Stomach smooth muscle (tissue), 2 donors: ENCODE results near the gene AGAP4.
"Not testable (repeated sequence)": the region's sequence is repeated elsewhere in the genome, so short reads cannot be mapped to it uniquely, and the experiment has no call there.

Experiments used
- H3K27ac ChIP-seq: one replicate; pipeline ENCODE4 v1.7.0; 2013; ENCODE audit warnings: mild to moderate bottlenecking, low read length, inconsistent platforms
- H3K27me3 ChIP-seq, 2 donors: one replicate each; pipeline ENCODE4 v1.7.0; 2013; ENCODE audit warnings: low read length in 2 of 2; ENCODE audit not compliant: insufficient read depth in 2 of 2, control insufficient read depth in 1 of 2
- H3K36me3 ChIP-seq, 2 donors: one replicate each; pipeline ENCODE4 v1.7.0; 2013; ENCODE audit warnings: low read length in 2 of 2; ENCODE audit not compliant: control insufficient read depth in 2 of 2, insufficient read depth in 2 of 2
- H3K4me1 ChIP-seq: one replicate; pipeline ENCODE4 v1.7.0; 2013; ENCODE audit warnings: low read length; ENCODE audit not compliant: control insufficient read depth, insufficient read depth
- H3K4me3 ChIP-seq, 2 donors: one replicate each; pipeline ENCODE4 v1.7.0; 2013; ENCODE audit warnings: low read length in 2 of 2
- H3K9ac ChIP-seq, 2 donors: one replicate each; pipeline ENCODE4 v1.7.0; 2013; ENCODE audit warnings: low read length in 2 of 2, mild to moderate bottlenecking in 1 of 2
- H3K9me3 ChIP-seq, 2 donors: one replicate each; pipeline ENCODE4 v1.7.0; 2013; ENCODE audit warnings: low read length in 2 of 2; ENCODE audit not compliant: control insufficient read depth in 2 of 2
- donor health status: healthy.
- donor health status: Pancreatic carcinoma.

AGAP4 gene

DNA sequence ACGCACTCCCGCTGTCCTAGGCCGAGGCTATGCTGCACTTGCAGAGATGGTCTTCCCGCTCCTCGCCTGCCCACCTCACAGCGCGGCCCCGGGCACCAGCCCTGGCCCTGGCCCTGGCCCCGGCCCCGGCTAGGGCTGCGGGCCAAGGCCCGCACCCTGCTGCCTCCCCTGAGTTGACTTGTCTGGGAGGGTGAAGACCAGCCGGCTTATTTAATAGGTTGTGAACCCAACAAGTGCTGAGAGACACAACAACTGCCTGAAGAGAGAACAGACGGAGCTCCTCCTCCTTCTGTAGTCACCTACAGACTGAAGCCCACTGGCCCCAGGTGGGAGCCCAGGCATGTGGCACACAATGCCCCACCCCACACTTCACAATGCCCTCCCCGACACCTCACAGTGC is at the start of gene AGAP4:
AGAP4 (minus strand) TSS at position 101 of the 400 bp plus-strand sequence. CDS start 153 bp downstream, outside the sequence.
- H3K4me3 ChIP-seq, H3K27ac ChIP-seq, H3K4me1 ChIP-seq, H3K36me3 ChIP-seq, H3K9me3 ChIP-seq, H3K27me3 ChIP-seq, H3K9ac ChIP-seq: not testable (repeated sequence)

DNA sequence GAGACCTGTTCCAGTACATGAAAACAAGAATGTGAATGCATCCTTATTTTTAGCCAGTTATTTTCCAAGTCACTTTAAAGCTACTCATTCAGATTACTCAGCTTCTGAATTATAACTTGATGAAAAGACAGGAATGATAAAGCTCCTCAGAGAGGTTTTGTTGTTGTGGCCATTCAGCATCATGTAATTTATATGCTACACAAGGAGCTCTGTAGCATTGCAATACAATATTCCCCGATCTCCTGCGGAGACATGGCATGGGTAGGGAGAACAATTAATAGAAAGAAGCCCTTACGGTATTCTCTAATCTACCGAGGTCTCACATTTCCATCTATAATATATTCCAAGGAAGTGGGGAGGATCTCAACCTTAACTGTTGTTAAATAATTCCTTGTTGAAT is 43.4 kb upstream of the AGAP4 start:
- not testable (repeated sequence) for H3K9ac ChIP-seq, H3K36me3 ChIP-seq, H3K4me3 ChIP-seq, H3K9me3 ChIP-seq, H3K4me1 ChIP-seq, H3K27ac ChIP-seq, H3K27me3 ChIP-seq

DNA sequence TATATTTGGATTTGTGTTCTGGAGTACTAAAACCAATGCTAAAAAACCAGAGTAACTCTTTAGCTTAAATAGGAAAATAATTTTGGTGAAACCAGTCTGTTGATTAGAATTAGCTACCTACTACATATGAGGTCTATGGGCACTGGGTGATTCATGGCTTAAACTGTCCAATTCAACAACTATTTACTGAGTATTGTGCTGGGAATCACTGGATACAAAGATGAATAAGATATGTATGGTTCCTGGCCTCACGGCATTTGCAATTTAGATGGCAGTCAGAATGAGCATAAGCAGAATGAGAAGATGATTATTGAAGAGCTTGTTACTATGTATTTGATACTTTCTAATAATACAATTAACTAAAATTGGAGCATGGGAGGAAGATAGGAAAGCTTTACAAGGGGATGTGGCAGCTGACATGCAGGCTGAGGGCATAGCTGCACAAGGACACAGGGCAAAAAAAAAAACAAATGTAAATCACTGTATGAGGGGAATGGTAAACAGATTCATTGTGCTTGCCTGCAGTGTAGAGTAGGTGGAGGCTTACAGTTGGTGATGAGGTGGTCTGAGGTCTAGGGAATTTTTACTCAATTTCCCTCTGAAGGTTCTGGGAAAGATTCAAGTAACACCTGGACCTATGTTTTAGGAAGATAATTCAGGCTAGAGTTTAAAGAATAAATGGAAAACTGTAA is 42.4 kb upstream of the AGAP4 start:
- H3K27me3 ChIP-seq, H3K27ac ChIP-seq, H3K9me3 ChIP-seq, H3K4me1 ChIP-seq, H3K9ac ChIP-seq, H3K4me3 ChIP-seq, H3K36me3 ChIP-seq: not testable (repeated sequence)

DNA sequence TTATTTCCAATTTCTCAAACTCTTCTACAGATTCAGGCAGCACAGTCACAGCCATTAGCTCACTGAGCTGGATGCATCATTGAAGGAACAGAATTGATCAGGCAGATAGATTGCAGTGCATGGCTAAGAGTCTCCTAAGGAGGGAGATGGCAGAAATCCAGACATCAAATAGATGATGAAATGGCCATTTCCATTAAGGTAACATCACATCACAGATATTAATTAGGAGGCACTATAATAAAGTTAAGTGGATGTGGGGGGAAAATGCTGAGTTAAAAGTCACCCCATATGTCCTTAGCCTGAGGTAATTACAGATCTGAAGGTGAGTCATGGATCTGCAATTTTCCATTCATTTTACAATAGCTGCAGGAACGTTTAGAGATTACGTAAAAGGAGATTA is 35.6 kb upstream of the AGAP4 start:
- not testable (repeated sequence) for H3K4me1 ChIP-seq, H3K4me3 ChIP-seq, H3K9ac ChIP-seq, H3K27ac ChIP-seq, H3K9me3 ChIP-seq, H3K27me3 ChIP-seq, H3K36me3 ChIP-seq

DNA sequence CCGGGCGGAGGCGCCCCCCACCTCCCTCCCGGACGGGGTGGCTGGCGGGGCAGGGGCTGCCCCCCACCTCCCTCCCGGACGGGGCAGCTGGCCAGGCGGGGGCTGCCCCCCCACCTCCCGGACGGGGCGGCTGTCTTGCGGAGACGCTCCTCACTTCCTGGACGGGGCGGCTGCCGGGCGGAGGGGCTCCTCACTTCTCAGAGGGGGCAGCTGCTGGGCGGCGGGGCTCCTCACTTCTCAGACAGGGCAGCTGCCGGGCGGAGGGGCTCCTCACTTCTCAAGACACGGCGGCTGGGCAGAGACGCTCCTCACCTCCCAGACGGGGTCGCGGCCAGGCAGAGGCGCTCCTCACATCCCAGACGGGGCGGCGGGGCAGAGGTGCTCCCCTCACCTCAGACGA is 18.1 kb upstream of the AGAP4 start:
- H3K4me1 ChIP-seq, H3K36me3 ChIP-seq: not testable (repeated sequence)

DNA sequence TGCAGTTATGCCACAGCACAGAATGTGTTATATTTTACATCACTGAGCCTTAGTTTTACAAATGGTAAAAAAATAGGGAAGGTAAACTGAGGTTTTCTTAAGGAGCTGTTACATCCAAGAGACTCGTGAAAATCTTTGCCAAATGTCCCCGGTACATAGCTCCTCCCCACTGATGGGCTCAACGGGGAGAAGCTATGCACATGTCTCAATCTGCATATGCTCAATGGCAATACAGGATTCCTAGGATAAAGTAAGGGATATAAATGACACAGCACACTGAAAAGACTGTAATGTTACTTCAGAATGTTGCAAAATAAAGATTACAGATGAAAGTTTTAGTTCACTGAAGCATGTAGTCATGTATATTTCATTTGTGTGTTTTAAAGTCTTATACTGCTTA is 17.0 kb upstream of the AGAP4 start:
- H3K9ac ChIP-seq, H3K27ac ChIP-seq: not testable (repeated sequence)

More for the DNA sequence above, 18.1 kb upstream of the AGAP4 start:
- H3K9me3 ChIP-seq, H3K9ac ChIP-seq, H3K27ac ChIP-seq, H3K27me3 ChIP-seq, H3K4me3 ChIP-seq: not testable (repeated sequence)

DNA sequence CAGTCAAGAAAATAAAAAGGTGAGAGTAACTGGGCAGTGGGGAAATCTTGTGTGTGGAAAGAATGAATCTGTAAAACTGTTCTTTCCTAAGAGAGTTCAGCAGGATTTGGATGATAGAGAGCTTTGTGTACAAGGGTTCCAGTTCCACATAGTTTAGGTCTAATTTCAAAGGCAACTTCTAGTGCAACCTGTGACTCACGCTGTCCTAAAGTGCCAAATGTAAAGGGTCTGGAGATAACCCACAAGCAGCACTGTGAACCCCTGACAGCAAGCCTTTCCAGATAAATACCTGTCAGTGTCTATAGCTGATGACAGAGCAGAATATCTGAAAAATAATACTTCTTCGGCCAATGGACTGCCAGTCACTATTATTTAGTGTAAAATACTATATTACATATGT is 16.3 kb upstream of the AGAP4 start:
- H3K27me3 ChIP-seq, H3K9me3 ChIP-seq, H3K27ac ChIP-seq, H3K4me3 ChIP-seq, H3K9ac ChIP-seq, H3K36me3 ChIP-seq, H3K4me1 ChIP-seq: not testable (repeated sequence)

More for the DNA sequence above, 17.0 kb upstream of the AGAP4 start:
- H3K4me1 ChIP-seq, H3K36me3 ChIP-seq, H3K27me3 ChIP-seq, H3K4me3 ChIP-seq, H3K9me3 ChIP-seq: not testable (repeated sequence)

DNA sequence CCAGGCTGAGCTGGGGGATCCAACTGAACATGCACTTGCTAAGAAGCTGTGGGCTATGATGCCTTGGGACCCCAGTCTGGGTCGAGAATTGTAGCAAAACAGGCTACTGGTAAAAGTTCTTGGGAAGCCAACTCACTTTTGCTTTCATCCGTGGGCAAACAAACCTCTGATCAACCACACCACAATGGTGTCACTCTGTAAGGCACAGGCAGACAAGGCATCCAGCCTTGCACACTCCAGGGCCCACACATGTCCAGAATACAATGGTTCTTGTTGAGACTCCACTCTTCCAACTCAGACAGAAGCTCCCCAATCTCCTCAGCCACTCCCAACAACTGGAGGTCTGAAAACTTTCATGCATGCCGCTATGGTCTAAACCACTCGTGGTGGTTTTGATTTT is 10.6 kb upstream of the AGAP4 start:
- not testable (repeated sequence) for H3K4me3 ChIP-seq, H3K9me3 ChIP-seq, H3K4me1 ChIP-seq

DNA sequence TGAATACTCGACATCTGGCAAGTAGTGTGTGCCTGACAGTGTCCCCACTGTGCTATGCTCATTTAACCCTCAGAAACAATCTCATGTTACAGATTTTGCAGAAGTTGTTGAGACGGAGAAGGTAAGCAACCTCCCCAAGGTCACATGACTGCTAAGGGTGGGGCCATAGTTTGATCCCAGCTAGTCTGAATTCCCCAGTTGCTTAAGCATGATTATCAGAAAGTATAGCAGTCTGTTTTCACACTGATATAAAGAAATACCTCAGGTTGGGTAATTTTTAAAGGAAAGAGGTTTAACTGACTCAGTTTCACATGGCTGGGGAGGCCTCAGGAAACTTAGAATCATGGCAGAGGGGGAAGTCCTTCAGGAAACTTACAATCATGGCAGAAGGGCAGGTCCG is 1.2 kb upstream of the AGAP4 start:
- H3K9me3 ChIP-seq, H3K4me1 ChIP-seq, H3K9ac ChIP-seq, H3K4me3 ChIP-seq, H3K36me3 ChIP-seq, H3K27me3 ChIP-seq, H3K27ac ChIP-seq: not testable (repeated sequence)

More for the DNA sequence above, 10.6 kb upstream of the AGAP4 start:
- not testable (repeated sequence) for H3K36me3 ChIP-seq, H3K9ac ChIP-seq, H3K27me3 ChIP-seq, H3K27ac ChIP-seq

DNA sequence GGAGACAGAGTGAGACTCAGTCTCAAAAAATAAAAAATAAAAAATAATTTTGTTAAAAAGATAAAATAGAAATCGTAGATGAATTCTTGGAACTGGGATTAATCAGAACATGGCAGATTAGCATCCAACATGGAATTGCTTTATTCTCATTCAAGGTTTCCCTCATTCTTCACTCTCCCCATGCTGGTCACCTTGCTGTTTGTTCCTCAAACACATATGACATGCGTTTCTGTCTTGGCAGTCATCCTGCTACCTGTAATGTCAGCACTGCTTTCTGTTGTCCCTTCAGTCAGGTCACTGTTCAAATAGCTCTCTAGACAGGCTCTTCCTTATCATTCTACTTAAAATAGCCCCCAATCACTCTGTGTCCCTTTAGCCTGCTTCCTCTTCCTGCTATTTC is 24.4 kb downstream of the AGAP4 start:
- H3K9ac ChIP-seq, H3K4me1 ChIP-seq, H3K27me3 ChIP-seq, H3K4me3 ChIP-seq, H3K9me3 ChIP-seq, H3K27ac ChIP-seq, H3K36me3 ChIP-seq: not testable (repeated sequence)

DNA sequence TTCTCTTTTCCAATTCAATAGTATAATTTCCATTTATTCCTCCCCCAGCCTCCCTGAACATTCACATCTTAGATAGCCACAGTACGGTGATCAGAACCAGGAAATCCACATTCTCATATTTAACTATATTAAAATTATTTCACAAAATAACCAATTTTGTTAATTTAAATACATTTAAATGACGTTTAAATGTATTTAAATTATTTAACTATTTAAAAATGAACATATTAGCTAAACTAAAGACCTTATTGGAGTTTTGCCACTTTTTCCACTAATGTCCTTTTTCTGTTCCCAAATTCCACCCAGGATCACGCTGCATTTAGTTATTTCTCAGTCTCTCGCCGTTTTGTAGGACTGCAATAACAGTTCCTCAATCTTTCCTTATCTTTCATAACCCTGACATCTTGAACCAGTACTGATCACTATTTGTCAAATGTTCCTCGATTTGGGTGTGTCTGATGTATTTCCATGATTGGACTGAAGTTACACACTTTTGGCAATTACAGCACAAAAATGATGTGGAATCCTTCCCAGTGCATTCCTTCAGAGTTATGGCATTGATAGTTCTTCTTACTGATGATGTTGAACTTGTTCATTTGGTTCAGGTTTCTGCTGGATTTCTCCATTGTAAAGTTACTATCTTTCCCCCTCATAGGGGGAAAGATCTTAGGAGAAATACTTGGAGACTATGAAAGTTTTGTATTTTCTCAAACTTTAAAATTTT is 27.0 kb downstream of the AGAP4 start:
- H3K4me1 ChIP-seq, H3K27ac ChIP-seq, H3K4me3 ChIP-seq, H3K36me3 ChIP-seq, H3K27me3 ChIP-seq, H3K9me3 ChIP-seq, H3K9ac ChIP-seq: not testable (repeated sequence)
